GM12892 (cell line): ENCODE data around the gene DNAJC17.

ENCODE experiments used
- POLR2A ChIP-seq: IDR thresholded peaks from 2 replicates; pipeline ENCODE4 v1.6.1; 2011; ENCODE audit warnings: low read depth, low read length, control low read depth
- TAF1 ChIP-seq: IDR thresholded peaks from 2 replicates; pipeline ENCODE4 v1.6.1; 2011; ENCODE audit warnings: low read depth, mild to moderate bottlenecking, control low read depth, low read length, borderline replicate concordance

DNA sequence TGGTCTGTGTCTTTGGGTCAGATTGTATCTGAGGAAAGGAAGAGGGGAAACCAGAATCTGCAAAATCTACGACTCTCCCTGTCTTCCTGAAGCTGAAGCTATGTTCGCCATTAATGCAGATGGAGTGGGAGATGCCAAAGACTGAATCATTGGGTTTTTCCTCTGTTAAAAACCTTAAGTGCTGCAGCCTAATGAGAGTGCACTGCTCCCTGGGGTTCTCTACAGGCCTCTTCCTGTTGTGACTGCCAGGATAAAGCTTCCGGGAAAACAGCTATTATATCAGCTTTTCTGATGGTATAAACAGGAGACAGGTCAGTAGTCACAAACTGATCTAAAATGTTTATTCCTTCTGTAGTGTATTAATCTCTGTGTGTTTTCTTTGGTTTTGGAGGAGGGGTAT is 76.2 kb downstream of the DNAJC17 start:
- TF ChIP-seq POLR2A, result no peak
- no peak for TF ChIP-seq TAF1
